Endothelial cell of umbilical vein (primary cell): ENCODE results near the gene LMNTD1.

Experiments
- CTCF ChIP-seq, 2 donors: IDR thresholded peaks; 1 replicate in 1 of 2; 2 replicates in 1 of 2; pipeline ENCODE4 v1.5.1; 2011; ENCODE audit warnings: low read length in 2 of 2, mild to moderate bottlenecking in 2 of 2, moderate library complexity in 2 of 2, control low read depth in 1 of 2, inconsistent platforms in 1 of 2, low read depth in 1 of 2; ENCODE audit not compliant: insufficient read depth in 1 of 2; ENCODE audit errors: extremely low read depth in 1 of 2
- POLR2A ChIP-seq: IDR thresholded peaks from 2 replicates; pipeline ENCODE4 v1.6.1; 2012; ENCODE audit warnings: low read depth, mild to moderate bottlenecking, control low read depth, low read length

GRCh38 chr12:25496098-25496587 is 56.9 kb downstream of the LMNTD1 start:
- no peak for TF ChIP-seq CTCF (IDR thresholded peaks at IDR 0.05; ENCODE audit: extremely low read depth in 1 of 2, insufficient read depth in 1 of 2, low read depth in 1 of 2, low read length in 2 of 2)
- no peak for TF ChIP-seq POLR2A
